ENCODE data around the gene TTC21B.

TTC21B gene

DNA sequence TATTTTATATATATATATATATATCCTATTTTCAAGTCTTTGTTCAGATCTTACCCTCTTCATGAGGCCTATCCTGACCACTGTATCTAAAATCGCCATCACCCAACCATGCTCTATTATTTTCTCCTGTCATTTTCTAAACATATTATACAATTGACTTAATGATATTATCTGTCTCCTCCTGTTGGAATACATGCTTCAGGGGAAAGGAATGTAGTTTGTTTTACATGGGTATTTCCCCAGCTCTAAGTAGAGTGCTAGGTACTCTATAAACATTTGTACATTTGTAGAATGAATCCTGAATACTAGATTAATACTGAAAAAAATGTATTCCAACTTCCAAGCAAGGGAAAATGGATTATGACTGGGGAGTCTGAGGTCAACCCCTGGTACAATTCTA is 26.2 kb downstream of the TTC21B start:
- TF ChIP-seq, protein P1, sequence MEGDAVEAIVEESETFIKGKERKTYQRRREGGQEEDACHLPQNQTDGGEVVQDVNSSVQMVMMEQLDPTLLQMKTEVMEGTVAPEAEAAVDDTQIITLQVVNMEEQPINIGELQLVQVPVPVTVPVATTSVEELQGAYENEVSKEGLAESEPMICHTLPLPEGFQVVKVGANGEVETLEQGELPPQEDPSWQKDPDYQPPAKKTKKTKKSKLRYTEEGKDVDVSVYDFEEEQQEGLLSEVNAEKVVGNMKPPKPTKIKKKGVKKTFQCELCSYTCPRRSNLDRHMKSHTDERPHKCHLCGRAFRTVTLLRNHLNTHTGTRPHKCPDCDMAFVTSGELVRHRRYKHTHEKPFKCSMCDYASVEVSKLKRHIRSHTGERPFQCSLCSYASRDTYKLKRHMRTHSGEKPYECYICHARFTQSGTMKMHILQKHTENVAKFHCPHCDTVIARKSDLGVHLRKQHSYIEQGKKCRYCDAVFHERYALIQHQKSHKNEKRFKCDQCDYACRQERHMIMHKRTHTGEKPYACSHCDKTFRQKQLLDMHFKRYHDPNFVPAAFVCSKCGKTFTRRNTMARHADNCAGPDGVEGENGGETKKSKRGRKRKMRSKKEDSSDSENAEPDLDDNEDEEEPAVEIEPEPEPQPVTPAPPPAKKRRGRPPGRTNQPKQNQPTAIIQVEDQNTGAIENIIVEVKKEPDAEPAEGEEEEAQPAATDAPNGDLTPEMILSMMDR (IDR thresholded peaks at IDR 0.05; ENCODE audit: low read depth, low read length, missing control alignments), result no peak
- H3K4me3 ChIP-seq (ENCODE audit: low read depth, low read length), result no peak overlapping the region
- no peak for DNase-seq (ENCODE audit: low read depth)

DNA sequence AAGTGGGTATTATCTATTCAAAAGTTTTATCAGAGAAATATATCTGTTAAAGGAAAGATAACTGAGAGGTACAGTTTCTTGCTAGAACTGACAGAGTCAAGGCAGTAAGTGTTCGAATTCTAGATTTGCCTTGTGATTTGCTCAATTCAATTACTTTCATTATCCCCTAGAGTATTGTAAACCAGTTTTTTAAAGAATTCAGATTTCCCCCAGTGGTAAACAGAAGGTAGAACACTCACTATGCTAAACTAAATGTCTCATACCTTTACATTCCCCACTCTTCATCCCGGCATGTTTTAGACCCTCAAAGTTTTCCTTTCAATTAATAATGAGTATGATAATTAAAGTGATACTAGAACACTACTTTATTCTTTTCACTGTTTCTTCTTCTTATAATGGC is 28.6 kb downstream of the TTC21B start:
- no peak for DNase-seq (ENCODE audit: low read depth)
- TF ChIP-seq, protein P1 (IDR thresholded peaks at IDR 0.05; ENCODE audit: low read depth, low read length, missing control alignments), result no peak
- no peak overlapping the region for H3K4me3 ChIP-seq (ENCODE audit: low read depth, low read length)

DNA sequence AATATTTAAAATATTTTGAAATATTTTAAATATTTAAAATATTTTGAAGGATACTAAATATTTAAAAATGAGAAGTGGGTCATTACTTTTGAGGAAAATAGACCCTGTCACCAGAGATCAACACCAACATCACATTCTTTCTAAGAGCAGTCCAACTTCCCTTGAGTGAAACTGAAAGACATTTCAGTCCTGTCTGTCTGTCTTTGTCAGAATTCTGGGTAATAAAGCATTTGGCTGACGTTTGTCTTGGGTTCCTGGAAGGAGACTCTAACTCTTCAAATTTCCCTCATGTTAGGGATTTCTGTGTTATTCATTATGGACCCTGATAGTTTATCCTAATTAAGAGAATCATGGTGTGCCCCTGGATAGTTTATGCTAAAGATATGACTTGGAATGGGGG is 32.8 kb downstream of the TTC21B start:
- H3K4me3 ChIP-seq (ENCODE audit: low read depth, low read length), result no peak overlapping the region
- TF ChIP-seq, protein P1 (IDR thresholded peaks at IDR 0.05; ENCODE audit: low read depth, low read length, missing control alignments), result no peak
- no peak for DNase-seq (ENCODE audit: low read depth)

GRCh38 chr2:165913636-165914035 is 39.9 kb downstream of the TTC21B start:
- no peak for DNase-seq (ENCODE audit: low read depth)
- no peak overlapping the region for H3K4me3 ChIP-seq (ENCODE audit: low read depth, low read length)
- TF ChIP-seq, protein P1 (IDR thresholded peaks at IDR 0.05; ENCODE audit: low read depth, low read length, missing control alignments), result no peak

- DNase-seq (ENCODE audit: low read depth), result no peak
- TF ChIP-seq, protein P1 (IDR thresholded peaks at IDR 0.05; ENCODE audit: low read depth, low read length, missing control alignments), result no peak
- no peak overlapping the region for H3K4me3 ChIP-seq (ENCODE audit: low read depth, low read length)
Observed at GRCh38 chr2:165911981-165912380, 41.6 kb downstream of the TTC21B start.

- TF ChIP-seq, protein P1 (IDR thresholded peaks at IDR 0.05; ENCODE audit: low read depth, low read length, missing control alignments), result no peak
- no peak for DNase-seq (ENCODE audit: low read depth)
Observed at GRCh38 chr2:165911231-165911630, 42.3 kb downstream of the TTC21B start.

GRCh38 chr2:165909466-165909865 is 44.1 kb downstream of the TTC21B start:
- H3K4me3 ChIP-seq (ENCODE audit: low read depth, low read length), result no peak overlapping the region
- TF ChIP-seq, protein P1 (IDR thresholded peaks at IDR 0.05; ENCODE audit: low read depth, low read length, missing control alignments), result no peak
- no peak for DNase-seq (ENCODE audit: low read depth)

More at GRCh38 chr2:165911231-165911630, 42.3 kb downstream of the TTC21B start:
- no peak overlapping the region for H3K4me3 ChIP-seq (ENCODE audit: low read depth, low read length)
